GM18508 (cell line): ENCODE measurements around the gene SLC10A3.

Experiments
- ATAC-seq: cut with Tn5 transposase; IDR thresholded peaks from one replicate; pipeline ENCODE4 v1.9.1; 2021; ENCODE audit warnings: moderate number of reproducible peaks; ENCODE audit not compliant: insufficient read depth, unreplicated experiment

The SLC10A3 gene

DNA sequence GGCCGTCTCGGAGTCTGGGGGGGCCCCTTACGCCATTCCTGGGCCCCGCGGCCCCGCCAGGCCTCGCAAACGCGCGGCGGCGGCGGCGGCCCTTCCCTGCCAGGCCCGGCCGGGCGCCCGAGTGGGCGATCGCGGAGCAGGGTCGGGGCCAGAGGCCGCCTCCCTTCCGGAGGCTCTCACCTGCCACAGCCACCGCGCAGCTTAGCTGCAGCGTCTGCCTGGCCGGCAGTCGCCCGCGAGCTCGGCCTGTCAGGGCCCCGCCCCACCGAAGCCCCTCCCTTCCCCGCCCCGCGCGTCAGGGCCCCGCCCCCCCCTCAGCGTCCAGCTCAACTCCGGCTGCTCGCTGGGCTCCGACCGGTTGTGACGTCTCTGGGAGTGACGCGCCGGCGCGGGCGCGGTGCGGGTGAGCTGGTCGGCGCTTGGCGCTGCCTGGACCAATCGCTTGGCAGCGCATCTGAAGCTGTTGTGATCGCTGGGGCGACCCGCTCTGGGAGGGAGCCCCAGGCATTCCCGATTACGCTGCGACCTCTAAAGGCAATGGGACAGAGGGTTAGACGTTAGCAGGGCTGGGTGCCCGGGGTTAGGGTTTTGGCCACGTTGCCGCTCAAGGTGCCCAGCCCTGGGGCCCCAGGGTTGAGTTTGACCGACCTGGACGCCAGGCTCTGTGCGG is at the start of gene SLC10A3:
Gene SLC10A3, minus strand, starts transcription at position 216 of the 670 bp plus-strand sequence. CDS start 1,689 bp downstream, outside the sequence.
- ATAC-seq, result no peak

DNA sequence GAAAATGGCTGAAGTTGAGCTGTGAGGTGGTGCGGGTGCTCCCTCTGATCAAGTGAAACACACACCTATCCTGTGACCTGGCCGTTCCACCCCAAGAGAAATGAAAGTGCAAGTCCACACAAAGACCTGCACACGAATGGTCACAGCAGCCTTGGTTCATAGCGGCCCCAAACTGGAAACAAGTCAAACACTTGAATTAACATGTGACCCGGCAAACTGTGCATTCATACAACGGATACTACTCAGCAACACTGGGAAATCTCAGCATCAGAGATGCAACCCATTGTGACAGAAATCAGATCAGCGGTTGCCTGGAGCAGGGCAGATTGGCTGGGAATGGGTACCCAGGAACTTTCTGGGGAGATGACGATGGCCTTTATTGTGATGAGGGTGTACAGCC is 48.6 kb upstream of the SLC10A3 start:
- ATAC-seq, result no peak

DNA sequence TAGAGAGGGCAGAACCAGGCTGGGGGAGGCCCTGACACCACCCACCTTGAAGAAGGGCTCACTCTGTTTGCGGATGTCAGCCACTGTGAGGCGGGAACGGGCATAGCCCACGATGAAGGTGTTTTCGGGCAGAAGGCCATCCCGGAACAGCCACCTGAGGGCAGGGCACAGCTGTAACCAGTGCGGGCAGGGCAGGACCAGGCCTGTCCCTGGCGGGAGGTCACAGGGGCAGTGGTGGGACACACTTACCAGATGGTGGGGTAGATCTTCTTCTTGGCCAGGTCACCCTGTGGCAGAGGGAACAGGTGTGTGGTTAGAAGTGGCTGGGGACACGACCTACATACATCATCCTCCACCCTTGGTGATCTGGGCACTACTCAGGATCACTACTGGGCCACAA is 45.5 kb upstream of the SLC10A3 start:
- ATAC-seq, result no peak

DNA sequence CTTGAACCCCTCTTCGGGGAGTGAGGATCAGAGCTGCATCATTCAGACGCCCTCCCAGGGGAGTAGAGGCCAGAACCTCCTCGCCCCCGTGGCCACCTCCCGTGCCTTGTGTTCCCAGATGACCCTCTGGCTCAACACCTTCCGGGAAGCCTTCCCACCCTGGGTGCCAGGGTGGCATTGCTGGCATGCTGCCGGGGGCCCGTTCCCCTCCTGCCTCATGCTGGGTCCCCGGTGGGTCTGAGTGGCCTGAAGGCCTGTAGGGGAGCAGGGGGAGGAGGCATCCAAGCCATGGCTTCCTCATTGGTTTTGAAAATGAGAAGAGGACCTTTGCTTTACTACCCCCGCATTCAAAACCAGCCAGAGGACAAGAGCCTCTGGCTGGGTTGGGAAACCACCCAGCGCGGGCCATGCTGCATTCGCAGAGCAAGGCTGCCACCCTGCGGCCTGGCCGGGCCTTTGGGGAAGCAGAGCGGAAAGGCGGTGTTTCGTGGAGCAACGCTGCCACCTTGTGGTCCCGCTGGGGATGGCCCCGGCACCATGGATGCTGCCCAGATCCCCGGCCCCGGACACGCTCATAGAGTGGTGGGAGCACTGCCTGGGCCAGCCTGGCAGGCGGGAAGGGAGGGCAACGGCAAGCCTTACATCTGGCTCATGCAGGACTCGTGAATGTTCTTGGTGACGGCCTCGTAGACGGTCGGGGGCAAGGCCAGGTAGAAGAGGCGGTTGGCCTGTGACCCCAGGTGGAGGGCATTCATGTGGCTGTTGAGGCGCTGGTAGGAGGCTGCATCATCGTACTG is 44.3 kb upstream of the SLC10A3 start:
- ATAC-seq, result peak; percentile 79

DNA sequence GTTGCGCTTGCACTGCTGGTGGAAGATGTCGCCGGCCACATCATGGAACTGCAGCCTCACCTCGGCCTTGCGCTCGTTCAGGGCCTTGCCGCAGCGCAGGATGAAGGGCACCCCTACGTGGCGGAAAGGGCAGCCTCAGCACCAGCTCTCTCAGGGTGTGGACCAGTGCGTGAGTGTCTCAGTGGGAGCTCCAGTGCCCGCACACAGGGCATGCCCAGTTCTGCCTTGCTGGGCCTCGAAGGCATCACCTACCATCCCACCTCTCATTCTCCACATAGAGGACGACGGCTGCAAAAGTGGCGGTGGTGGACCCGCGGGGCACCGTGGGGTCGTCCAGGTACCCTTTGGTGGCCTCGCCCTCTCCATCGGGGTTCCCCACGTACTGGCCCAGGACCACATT is 42.3 kb upstream of the SLC10A3 start:
- no peak for ATAC-seq

DNA sequence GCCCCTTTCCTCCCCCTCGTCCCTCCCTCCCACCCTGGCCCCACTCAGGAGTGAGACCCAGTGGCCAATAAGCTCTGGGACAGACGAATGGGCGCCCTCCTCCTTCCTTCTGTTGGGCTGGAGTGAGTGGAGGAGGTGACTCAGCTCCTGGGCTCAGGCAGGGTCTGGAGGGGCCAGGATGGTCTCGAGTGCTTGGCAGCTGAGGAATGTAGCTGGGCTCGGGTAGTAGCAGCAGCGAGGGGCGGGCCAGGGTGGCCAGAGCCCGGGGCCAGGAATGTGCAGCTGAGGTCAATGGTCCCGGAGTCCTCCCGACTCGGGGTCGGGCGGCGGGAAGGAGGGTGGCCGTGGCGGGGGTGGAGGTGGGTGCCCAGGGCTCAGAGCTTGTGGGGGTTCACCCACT is 41.2 kb upstream of the SLC10A3 start:
- ATAC-seq, result no peak

- ATAC-seq, result no peak
These were observed 39.9 kb upstream of the SLC10A3 start for GRCh38 chrX:154530286-154530685.

DNA sequence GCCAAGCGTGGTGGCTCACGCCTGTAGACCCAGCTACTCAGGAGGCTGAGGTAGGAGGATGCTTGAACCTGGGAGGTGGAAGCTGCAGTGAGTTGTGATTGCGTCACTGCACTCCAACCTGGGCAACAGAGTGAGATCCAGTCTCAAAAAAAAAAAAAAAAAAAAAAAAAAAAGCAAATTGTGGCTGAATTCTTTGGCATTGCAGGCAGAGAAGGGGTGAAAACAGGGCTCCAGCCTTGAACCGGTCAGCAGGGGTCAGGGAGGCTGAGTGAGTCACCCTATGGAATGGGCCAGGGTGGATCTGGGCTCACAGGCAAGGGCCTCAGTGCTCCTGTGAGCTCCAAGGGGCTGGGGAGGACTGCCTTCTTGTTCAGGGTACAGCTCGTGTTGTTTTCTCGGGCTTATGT is 38.8 kb upstream of the SLC10A3 start:
- ATAC-seq, result no peak

DNA sequence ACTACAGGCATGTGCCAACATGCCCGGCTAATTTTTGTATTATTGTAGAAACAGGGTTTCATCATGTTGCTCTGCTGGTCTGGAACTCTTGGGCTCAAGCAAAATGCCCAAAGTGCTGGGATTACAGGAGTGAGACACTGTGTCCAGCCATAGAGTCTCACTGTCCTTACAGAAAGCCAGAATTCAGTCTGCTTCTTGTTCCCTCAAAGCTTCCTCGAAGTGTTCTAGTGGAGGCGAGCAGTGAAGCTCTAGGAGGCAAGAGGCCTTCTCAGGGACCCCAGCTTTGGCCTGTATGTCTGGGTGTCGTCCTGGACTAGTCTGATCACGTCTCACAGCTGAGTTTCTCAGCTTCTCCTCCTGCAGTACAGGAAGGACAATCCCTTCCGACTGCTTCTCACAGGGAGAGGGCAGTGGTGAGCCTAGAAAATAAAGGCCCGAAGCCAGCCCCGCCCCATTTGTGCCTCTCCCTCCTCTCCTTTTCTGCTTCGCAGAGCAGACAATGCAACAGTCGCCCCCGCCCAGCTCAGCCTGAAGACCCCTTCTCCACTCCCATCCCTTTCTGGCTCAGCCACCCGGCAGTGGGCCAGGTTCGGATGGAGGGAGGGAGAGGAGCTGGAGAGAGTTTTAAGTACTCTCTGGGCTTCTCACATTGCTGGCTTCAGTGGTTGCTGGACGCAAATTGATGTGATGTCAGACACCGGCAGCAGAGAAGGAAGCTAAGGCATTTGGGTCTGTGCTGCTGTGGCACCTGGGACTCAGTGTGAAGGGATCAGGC is 36.7 kb upstream of the SLC10A3 start:
- ATAC-seq, result no peak

- no peak for ATAC-seq
These were observed 35.4 kb upstream of the SLC10A3 start for GRCh38 chrX:154525606-154526490.

DNA sequence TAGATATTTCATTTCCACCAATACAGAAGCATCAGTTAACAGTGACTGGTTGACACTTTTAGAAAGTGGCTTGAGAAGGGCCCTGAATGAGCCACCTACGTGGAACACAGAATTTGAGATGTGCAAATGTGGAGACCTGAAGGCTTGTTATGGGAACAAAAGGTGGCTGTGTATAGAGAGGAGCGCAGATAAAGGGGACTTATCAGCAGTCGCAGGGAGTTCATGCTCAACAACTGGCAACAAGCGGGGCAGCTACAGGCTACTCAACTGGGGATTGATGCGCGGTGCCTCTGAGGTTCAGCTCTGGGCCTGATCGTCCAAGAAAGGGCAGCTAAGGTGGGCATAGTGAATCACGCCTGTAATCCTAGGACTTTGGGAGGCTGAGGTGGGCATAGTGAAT is 29.0 kb upstream of the SLC10A3 start:
- ATAC-seq, result no peak

GRCh38 chrX:154517101-154517781 is 26.8 kb upstream of the SLC10A3 start:
- ATAC-seq, result no peak

- ATAC-seq, result no peak
These were observed 26.2 kb upstream of the SLC10A3 start for GRCh38 chrX:154516656-154517100.

GRCh38 chrX:154515966-154516655 is 25.7 kb upstream of the SLC10A3 start, which contains the start of gene FAM3A:
Gene FAM3A (minus strand): TSS chrX:154516232. CDS start chrX:154515772, 460 bp downstream.
- ATAC-seq, result peak; percentile 51

DNA sequence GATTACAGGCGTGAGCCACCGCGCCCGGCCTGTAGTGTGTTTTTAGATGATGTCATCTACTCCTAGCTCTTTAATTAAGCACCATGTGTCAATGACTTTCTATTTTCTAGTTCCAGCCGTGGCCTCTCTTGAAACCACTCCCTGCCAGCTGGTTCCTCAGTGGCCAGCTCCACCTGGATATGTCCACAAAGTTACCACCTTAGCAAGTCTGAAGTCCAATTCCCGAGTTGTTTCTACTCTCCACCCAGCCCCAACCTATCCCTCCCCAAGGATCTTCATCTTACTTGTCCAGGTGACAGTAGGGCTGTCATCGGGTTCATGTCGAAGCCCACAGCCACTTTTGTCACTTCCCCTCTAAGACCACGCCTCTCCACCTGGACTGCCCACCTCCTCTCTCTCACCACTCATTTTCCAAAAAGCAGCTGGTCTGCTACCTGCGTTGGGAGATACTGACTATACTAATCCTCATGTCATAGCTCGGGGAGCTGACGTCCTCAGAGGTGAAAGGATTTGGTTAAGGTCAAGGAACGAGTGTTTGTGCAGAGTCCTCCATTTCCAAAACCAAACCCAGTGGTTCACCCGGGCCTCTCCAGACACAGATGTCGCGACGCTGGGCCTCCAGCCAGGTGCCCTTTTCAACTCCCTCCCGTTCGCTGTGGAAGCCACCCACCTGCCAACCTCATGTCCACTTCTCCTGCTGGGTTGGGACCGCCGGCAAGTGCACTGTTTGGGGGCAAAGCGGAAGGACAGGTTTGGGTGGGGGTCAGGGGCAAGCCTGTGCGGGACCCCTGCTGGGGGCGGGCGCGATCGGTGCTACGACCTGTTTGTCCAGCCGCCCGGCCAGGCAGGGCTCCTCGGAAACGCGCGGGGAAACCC is 24.9 kb upstream of the SLC10A3 start:
- no peak for ATAC-seq

- ATAC-seq, result no peak
These were observed 23.3 kb upstream of the SLC10A3 start for GRCh38 chrX:154513716-154514115.

- ATAC-seq, result no peak
These were observed 22.6 kb upstream of the SLC10A3 start for GRCh38 chrX:154512879-154513553.
